ENCODE data around the gene P3R3URF. TPM values are rescaled to one million over a fixed set of nuclear protein-coding genes. Genes with fewer than 3 reads are reported as not detected.

P3R3URF gene
- total RNA-seq, 1 donor from 2014 or later: not detected

GRCh38 chr1:46220808-46221207 is 44.5 kb upstream of the P3R3URF start:
- Histone ChIP-seq H3K4me2 (ENCODE audit: low read length) (no peak overlapping the region), H3K9ac (ENCODE audit: low read length) (no peak overlapping the region), H3K27ac (ENCODE audit: low read depth, low read length) (no peak overlapping the region), H3K79me2 (ENCODE audit: insufficient read depth, low read length) (no peaks in the 10 kb centered on the region), H3K4me3 (ENCODE audit: insufficient read depth, low read depth, low read length) (no peak overlapping the region), H4K20me1 (ENCODE audit: insufficient read depth, low read length) (no peaks in the 10 kb centered on the region), H3K9me3 (ENCODE audit: insufficient read depth, low read depth, low read length) (no peaks in the 10 kb centered on the region), H3K4me1 (ENCODE audit: insufficient read depth, low read length) (peaks cover 3% of the 10 kb centered on the region), H2AFZ (ENCODE audit: low read depth, low read length) (no peak overlapping the region), H3K27me3 (ENCODE audit: insufficient read depth, low read length) (no peaks in the 10 kb centered on the region), H3K36me3 (ENCODE audit: insufficient read depth, low read length) (no peaks in the 10 kb centered on the region)
- H3K27ac Mint-ChIP-seq (ENCODE audit: unreplicated experiment): no peak overlapping the region
- DNase-seq (ENCODE audit: low read depth): no peak
- no peaks in the 10 kb centered on the region for H3K36me3 Mint-ChIP-seq (ENCODE audit: low read depth, unreplicated experiment)
- no peak overlapping the region for H3K4me3 Mint-ChIP-seq (ENCODE audit: unreplicated experiment)
- H3K27me3 Mint-ChIP-seq (ENCODE audit: low read depth, unreplicated experiment): no peaks in the 10 kb centered on the region
- no peak for FAIRE-seq
- H3K9me3 Mint-ChIP-seq (ENCODE audit: unreplicated experiment): no peaks in the 10 kb centered on the region
- no peak for TF ChIP-seq EZH2 (IDR thresholded peaks at IDR 0.05; ENCODE audit: insufficient read depth, low read length)
- no peak for TF ChIP-seq CTCF (IDR thresholded peaks at IDR 0.05; ENCODE audit: insufficient read depth, low read depth, low read length)
- H3K4me1 Mint-ChIP-seq (ENCODE audit: low read depth, unreplicated experiment): peaks cover 8% of the 10 kb centered on the region

- H3K27me3 Mint-ChIP-seq (ENCODE audit: low read depth, unreplicated experiment): no peaks in the 10 kb centered on the region
- no peaks in the 10 kb centered on the region for H4K20me1 ChIP-seq (ENCODE audit: insufficient read depth, low read length)
- TF ChIP-seq CTCF (IDR thresholded peaks at IDR 0.05; ENCODE audit: insufficient read depth, low read depth, low read length) (no peak), EZH2 (IDR thresholded peaks at IDR 0.05; ENCODE audit: insufficient read depth, low read length) (no peak)
Observed at GRCh38 chr1:46219551-46220520, 43.5 kb upstream of the P3R3URF start.

GRCh38 chr1:46218443-46218842 is 42.2 kb upstream of the P3R3URF start:
- Histone ChIP-seq H2AFZ (ENCODE audit: low read depth, low read length) (no peak overlapping the region), H3K36me3 (ENCODE audit: insufficient read depth, low read length) (no peaks in the 10 kb centered on the region), H3K27me3 (ENCODE audit: insufficient read depth, low read length) (no peaks in the 10 kb centered on the region), H3K9me3 (ENCODE audit: insufficient read depth, low read depth, low read length) (no peaks in the 10 kb centered on the region), H3K4me1 (ENCODE audit: insufficient read depth, low read length) (peaks cover under 1% of the 10 kb centered on the region), H3K9ac (ENCODE audit: low read length) (no peak overlapping the region), H3K27ac (ENCODE audit: low read depth, low read length) (no peak overlapping the region), H3K4me3 (ENCODE audit: insufficient read depth, low read depth, low read length) (no peak overlapping the region), H3K4me2 (ENCODE audit: low read length) (no peak overlapping the region), H3K79me2 (ENCODE audit: insufficient read depth, low read length) (no peaks in the 10 kb centered on the region), H4K20me1 (ENCODE audit: insufficient read depth, low read length) (no peaks in the 10 kb centered on the region)
- no peak for FAIRE-seq
- Mint-ChIP-seq H3K4me3 (ENCODE audit: unreplicated experiment) (no peak overlapping the region), H3K36me3 (ENCODE audit: low read depth, unreplicated experiment) (no peaks in the 10 kb centered on the region), H3K4me1 (ENCODE audit: low read depth, unreplicated experiment) (peaks cover 8% of the 10 kb centered on the region), H3K27ac (ENCODE audit: unreplicated experiment) (no peak overlapping the region), H3K9me3 (ENCODE audit: unreplicated experiment) (no peaks in the 10 kb centered on the region), H3K27me3 (ENCODE audit: low read depth, unreplicated experiment) (no peaks in the 10 kb centered on the region)
- no peak for TF ChIP-seq EZH2 (IDR thresholded peaks at IDR 0.05; ENCODE audit: insufficient read depth, low read length)
- TF ChIP-seq CTCF (IDR thresholded peaks at IDR 0.05; ENCODE audit: insufficient read depth, low read depth, low read length): no peak
- no peak for DNase-seq (ENCODE audit: low read depth)

More at GRCh38 chr1:46219551-46220520, 43.5 kb upstream of the P3R3URF start:
- no peaks in the 10 kb centered on the region for H3K27me3 ChIP-seq (ENCODE audit: insufficient read depth, low read length)
- no peak overlapping the region for H2AFZ ChIP-seq (ENCODE audit: low read depth, low read length)
- no peaks in the 10 kb centered on the region for H3K9me3 ChIP-seq (ENCODE audit: insufficient read depth, low read depth, low read length)
- FAIRE-seq (no peak), DNase-seq (ENCODE audit: low read depth) (no peak)
- no peak overlapping the region for H3K4me3 ChIP-seq (ENCODE audit: insufficient read depth, low read depth, low read length)
- peaks cover 8% of the 10 kb centered on the region for H3K4me1 Mint-ChIP-seq (ENCODE audit: low read depth, unreplicated experiment)
- no peak overlapping the region for H3K27ac Mint-ChIP-seq (ENCODE audit: unreplicated experiment)
- H3K36me3 ChIP-seq (ENCODE audit: insufficient read depth, low read length): no peaks in the 10 kb centered on the region
- no peak overlapping the region for H3K4me2 ChIP-seq (ENCODE audit: low read length)
- H3K27ac ChIP-seq (ENCODE audit: low read depth, low read length): no peak overlapping the region
- H3K4me3 Mint-ChIP-seq (ENCODE audit: unreplicated experiment): no peak overlapping the region
- H3K9me3 Mint-ChIP-seq (ENCODE audit: unreplicated experiment): no peaks in the 10 kb centered on the region
- no peaks in the 10 kb centered on the region for H3K79me2 ChIP-seq (ENCODE audit: insufficient read depth, low read length)
- peaks cover 3% of the 10 kb centered on the region for H3K4me1 ChIP-seq (ENCODE audit: insufficient read depth, low read length)
- no peaks in the 10 kb centered on the region for H3K36me3 Mint-ChIP-seq (ENCODE audit: low read depth, unreplicated experiment)
- H3K9ac ChIP-seq (ENCODE audit: low read length): no peak overlapping the region
